Right cardiac atrium (tissue), 5 donors: ENCODE measurements around the gene PCBP3. TPM values are rescaled to one million over a fixed set of nuclear protein-coding genes. Genes with fewer than 3 reads are reported as not detected.

Source experiments
- ATAC-seq, 2 donors: fragments of 200-7000 bp; cut with Tn5 transposase; one replicate each; pipeline versions ENCODE4 v1.8.0 to v1.9.1; 2020; ENCODE audit warnings: moderate library complexity in 2 of 2, mild to moderate bottlenecking in 1 of 2
- DNase-seq, 3 donors: peaks; one replicate each; pipeline ENCODE4 v3.0.0-alpha.2; 2020
- H3K27ac ChIP-seq: one replicate; pipeline ENCODE4 v1.5.1; 2013; ENCODE audit warnings: mild to moderate bottlenecking, low read length, control low read depth, moderate library complexity
- H3K27me3 ChIP-seq: one replicate; pipeline ENCODE4 v1.6.1; 2013; ENCODE audit not compliant: control insufficient read depth, insufficient read depth
- H3K4me1 ChIP-seq: one replicate; pipeline ENCODE4 v1.6.1; 2013; ENCODE audit warnings: low read length; ENCODE audit not compliant: control insufficient read depth, insufficient read depth
- H3K4me3 ChIP-seq: one replicate; pipeline ENCODE4 v1.5.1; 2013; ENCODE audit warnings: low read length, control low read depth
- H3K9me3 ChIP-seq: one replicate; pipeline ENCODE4 v1.6.1; 2013; ENCODE audit warnings: low read length; ENCODE audit not compliant: control insufficient read depth
- WGBS: extraction: QIAGEN DNeasy Blood & Tissue Kit; methylation state at CpG from one replicate; pipeline ENCODE4 v1.1.7; 2013; 5-methylcytosine and 5-hydroxymethylcytosine counted together
- intact Hi-C, 4 donors: fragments of 100-400 bp; cut with DNase I; formaldehyde crosslinking; loops; one replicate each; pipeline versions ENCODE4 v1.11.0 to v1.14.0; 2022 to 2023
- polyA plus RNA-seq: library from polyadenylated mRNA; stranded (reverse); fragments of 200-250 nt; gene quantifications from one replicate; pipeline ENCODE4 v1.2.3, GENCODE V29; 2013
- total RNA-seq, 4 donors: library from RNA; stranded (reverse); fragmentation: NEBNext Ultra II Directional; extraction: Animal tissue kit (Norgen Biotek cat#: 25700); gene quantifications; one replicate each; pipeline ENCODE4 v1.2.1, GENCODE V29; 2021
- donor health status: healthy with polysubstance abuse.
- donor health status: DM: no; HTN: yes; CAD: no.
- donor health status: DM: no; HTN: no; CAD: no.
- donor health status: DM: no; HTN: yes; CAD: no; lungs with severe emphysema.
- donor health status: DM: yes; HTN: yes; CAD: no.

Gene PCBP3
- total and polyA plus RNA-seq, 5 donors: 1.2 to 4.9 (median 3.4) TPM

- Histone ChIP-seq H3K9me3 (no peaks in the 10 kb centered on the region), H3K27me3 (no peaks in the 10 kb centered on the region), H3K4me3 (no peak overlapping the region), H3K27ac (no peak overlapping the region), H3K4me1 (no peaks in the 10 kb centered on the region)
- DNase-seq (no peak), ATAC-seq (no peak)
- intact Hi-C loops: no loop called here
- 88% methylated on average over 21 of the region's 21 CpGs for WGBS
Measured at GRCh38 chr21:45835301-45836267, 192.1 kb downstream of the PCBP3 start.

- 77% methylated on average over 13 of the region's 13 CpGs for WGBS
- Histone ChIP-seq H3K4me3 (no peak overlapping the region), H3K27me3 (no peaks in the 10 kb centered on the region), H3K9me3 (peaks cover 2% of the 10 kb centered on the region), H3K4me1 (no peaks in the 10 kb centered on the region), H3K27ac (no peak overlapping the region)
- no peak for ATAC-seq
- intact Hi-C loops: no loop called here
- DNase-seq: no peak
Measured at GRCh38 chr21:45836268-45836655, 192.7 kb downstream of the PCBP3 start.

GRCh38 chr21:45836694-45837670 is 193.5 kb downstream of the PCBP3 start:
- 86% methylated on average over 24 of the region's 24 CpGs for WGBS
- no peak for DNase-seq

GRCh38 chr21:45837936-45838335 is 194.4 kb downstream of the PCBP3 start:
- Histone ChIP-seq H3K9me3 (peaks cover 2% of the 10 kb centered on the region), H3K27me3 (no peaks in the 10 kb centered on the region), H3K27ac (no peak overlapping the region), H3K4me3 (no peak overlapping the region), H3K4me1 (no peaks in the 10 kb centered on the region)
- ATAC-seq (no peak), DNase-seq (no peak)
- intact Hi-C loops: no loop called here
- WGBS: 82% methylated on average over 4 of the region's 4 CpGs

More at GRCh38 chr21:45836694-45837670, 193.5 kb downstream of the PCBP3 start:
- intact Hi-C loops: no loop called here
- H3K27ac ChIP-seq: no peak overlapping the region
- no peaks in the 10 kb centered on the region for H3K27me3 ChIP-seq
- no peak overlapping the region for H3K4me3 ChIP-seq
- peaks cover 2% of the 10 kb centered on the region for H3K9me3 ChIP-seq
- ATAC-seq: no peak
- H3K4me1 ChIP-seq: no peaks in the 10 kb centered on the region

GRCh38 chr21:45838634-45839033 is 195.1 kb downstream of the PCBP3 start:
- ATAC-seq (no peak), DNase-seq (no peak)
- H3K27ac ChIP-seq: no peak overlapping the region
- no peak overlapping the region for H3K4me3 ChIP-seq
- WGBS: 97% methylated on average over 1 of the region's 1 CpG
- H3K9me3 ChIP-seq: peaks cover 2% of the 10 kb centered on the region
- intact Hi-C loops: no loop called here
- no peaks in the 10 kb centered on the region for H3K4me1 ChIP-seq
- H3K27me3 ChIP-seq: no peaks in the 10 kb centered on the region

GRCh38 chr21:45839274-45839673 is 195.7 kb downstream of the PCBP3 start:
- Histone ChIP-seq H3K4me3 (no peak overlapping the region), H3K9me3 (peaks cover 2% of the 10 kb centered on the region), H3K27me3 (no peaks in the 10 kb centered on the region), H3K27ac (no peak overlapping the region), H3K4me1 (no peaks in the 10 kb centered on the region)
- intact Hi-C loops: no loop called here
- no peak for DNase-seq
- WGBS: 89% methylated on average over 3 of the region's 3 CpGs
- ATAC-seq: no peak

GRCh38 chr21:45841033-45841432 is 197.5 kb downstream of the PCBP3 start:
- Histone ChIP-seq H3K4me1 (no peaks in the 10 kb centered on the region), H3K27me3 (no peaks in the 10 kb centered on the region), H3K9me3 (peaks cover 2% of the 10 kb centered on the region), H3K27ac (no peak overlapping the region), H3K4me3 (no peak overlapping the region)
- DNase-seq (no peak), ATAC-seq (no peak)
- 95% methylated on average over 8 of the region's 8 CpGs for WGBS
- intact Hi-C loops: no loop called here

- DNase-seq (no peak), ATAC-seq (no peak)
- Histone ChIP-seq H3K27me3 (no peaks in the 10 kb centered on the region), H3K9me3 (peaks cover 2% of the 10 kb centered on the region), H3K27ac (no peak overlapping the region), H3K4me3 (no peak overlapping the region), H3K4me1 (no peaks in the 10 kb centered on the region)
- intact Hi-C loops: no loop called here
- 72% methylated on average over 2 of the region's 2 CpGs for WGBS
Measured at GRCh38 chr21:45843426-45843825, 199.9 kb downstream of the PCBP3 start.

GRCh38 chr21:45844181-45844580 is 200.7 kb downstream of the PCBP3 start:
- ATAC-seq: no peak
- 88% methylated on average over 8 of the region's 8 CpGs for WGBS
- no peak overlapping the region for H3K27ac ChIP-seq
- H3K4me3 ChIP-seq: no peak overlapping the region
- no peak for DNase-seq
- H3K9me3 ChIP-seq: peaks cover 2% of the 10 kb centered on the region
- H3K27me3 ChIP-seq: no peaks in the 10 kb centered on the region
- intact Hi-C loops: no loop called here
- no peaks in the 10 kb centered on the region for H3K4me1 ChIP-seq

GRCh38 chr21:45845063-45845769 is 201.7 kb downstream of the PCBP3 start:
- DNase-seq (no peak), ATAC-seq (no peak)
- peaks cover 2% of the 10 kb centered on the region for H3K9me3 ChIP-seq
- 89% methylated on average over 12 of the region's 12 CpGs for WGBS
- H3K4me1 ChIP-seq: no peaks in the 10 kb centered on the region
- H3K27ac ChIP-seq: no peak overlapping the region
- intact Hi-C loops: no loop called here
- no peaks in the 10 kb centered on the region for H3K27me3 ChIP-seq
- no peak overlapping the region for H3K4me3 ChIP-seq
